Measurements from ENCODE around the gene KDM4C.

- TF ChIP-seq CTCF (IDR thresholded peaks at IDR 0.05) (no peak), POLR2A (IDR thresholded peaks at IDR 0.05) (no peak)
These were observed 228.5 kb downstream of the KDM4C start for GRCh38 chr9:6986141-6986815.

Data from heart left ventricle (tissue), 13 donors.